ENCODE measurements around the gene ZNRF1.

Gene ZNRF1

GRCh38 chr16:75151798-75152197 lies 153.0 kb downstream of the ZNRF1 start:
- H3K36me3 ChIP-seq (ENCODE audit: control insufficient read depth, insufficient read depth, low read length), result no peaks in the 10 kb centered on the region
- no peak overlapping the region for H2AFZ ChIP-seq
- no peak overlapping the region for H3K4me2 ChIP-seq (ENCODE audit: low read length)
- no peaks in the 10 kb centered on the region for H3K27me3 ChIP-seq (ENCODE audit: control insufficient read depth, insufficient read depth, low read length)
- H3K79me2 ChIP-seq, result no peaks in the 10 kb centered on the region
- no peaks in the 10 kb centered on the region for H3K4me1 ChIP-seq
- H3K9me3 ChIP-seq (ENCODE audit: control insufficient read depth, low read length), result no peaks in the 10 kb centered on the region
- no peak overlapping the region for H3K4me3 ChIP-seq (ENCODE audit: low read depth, low read length)
- H3K9ac ChIP-seq, result no peak overlapping the region
- TF ChIP-seq, protein P1, sequence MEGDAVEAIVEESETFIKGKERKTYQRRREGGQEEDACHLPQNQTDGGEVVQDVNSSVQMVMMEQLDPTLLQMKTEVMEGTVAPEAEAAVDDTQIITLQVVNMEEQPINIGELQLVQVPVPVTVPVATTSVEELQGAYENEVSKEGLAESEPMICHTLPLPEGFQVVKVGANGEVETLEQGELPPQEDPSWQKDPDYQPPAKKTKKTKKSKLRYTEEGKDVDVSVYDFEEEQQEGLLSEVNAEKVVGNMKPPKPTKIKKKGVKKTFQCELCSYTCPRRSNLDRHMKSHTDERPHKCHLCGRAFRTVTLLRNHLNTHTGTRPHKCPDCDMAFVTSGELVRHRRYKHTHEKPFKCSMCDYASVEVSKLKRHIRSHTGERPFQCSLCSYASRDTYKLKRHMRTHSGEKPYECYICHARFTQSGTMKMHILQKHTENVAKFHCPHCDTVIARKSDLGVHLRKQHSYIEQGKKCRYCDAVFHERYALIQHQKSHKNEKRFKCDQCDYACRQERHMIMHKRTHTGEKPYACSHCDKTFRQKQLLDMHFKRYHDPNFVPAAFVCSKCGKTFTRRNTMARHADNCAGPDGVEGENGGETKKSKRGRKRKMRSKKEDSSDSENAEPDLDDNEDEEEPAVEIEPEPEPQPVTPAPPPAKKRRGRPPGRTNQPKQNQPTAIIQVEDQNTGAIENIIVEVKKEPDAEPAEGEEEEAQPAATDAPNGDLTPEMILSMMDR (IDR thresholded peaks at IDR 0.05), result no peak
- H3K27ac ChIP-seq, result no peak overlapping the region

DNA sequence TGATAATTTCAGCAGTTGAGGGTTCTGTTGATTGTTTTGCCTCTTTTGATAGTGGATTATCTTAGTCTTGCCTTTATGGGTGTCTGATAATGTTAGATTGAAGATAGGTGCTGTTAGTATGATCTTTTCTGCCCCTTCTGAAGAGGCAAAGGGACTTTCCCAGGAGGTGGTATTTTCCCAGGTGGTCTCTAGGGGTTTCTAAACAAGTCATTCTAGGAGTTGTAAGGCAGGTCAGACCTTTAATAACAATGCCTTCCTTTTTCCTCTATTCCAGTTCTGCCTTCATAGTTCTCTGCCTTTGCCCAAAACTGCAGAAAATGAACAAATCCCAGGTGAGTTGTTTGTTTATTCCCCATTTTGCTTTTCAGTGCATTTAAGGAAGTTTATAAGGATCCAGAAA lies 153.8 kb downstream of the ZNRF1 start:
- TF ChIP-seq, protein P1 (IDR thresholded peaks at IDR 0.05), result no peak
- H3K36me3 ChIP-seq (ENCODE audit: control insufficient read depth, insufficient read depth, low read length), result no peaks in the 10 kb centered on the region
- no peak overlapping the region for H2AFZ ChIP-seq
- no peak overlapping the region for H3K4me3 ChIP-seq (ENCODE audit: low read depth, low read length)
- no peaks in the 10 kb centered on the region for H3K79me2 ChIP-seq
- H3K9ac ChIP-seq, result no peak overlapping the region
- no peaks in the 10 kb centered on the region for H3K4me1 ChIP-seq
- no peaks in the 10 kb centered on the region for H3K27me3 ChIP-seq (ENCODE audit: control insufficient read depth, insufficient read depth, low read length)
- no peak overlapping the region for H3K27ac ChIP-seq
- H3K9me3 ChIP-seq (ENCODE audit: control insufficient read depth, low read length), result no peaks in the 10 kb centered on the region
- H3K4me2 ChIP-seq (ENCODE audit: low read length), result no peak overlapping the region

DNA sequence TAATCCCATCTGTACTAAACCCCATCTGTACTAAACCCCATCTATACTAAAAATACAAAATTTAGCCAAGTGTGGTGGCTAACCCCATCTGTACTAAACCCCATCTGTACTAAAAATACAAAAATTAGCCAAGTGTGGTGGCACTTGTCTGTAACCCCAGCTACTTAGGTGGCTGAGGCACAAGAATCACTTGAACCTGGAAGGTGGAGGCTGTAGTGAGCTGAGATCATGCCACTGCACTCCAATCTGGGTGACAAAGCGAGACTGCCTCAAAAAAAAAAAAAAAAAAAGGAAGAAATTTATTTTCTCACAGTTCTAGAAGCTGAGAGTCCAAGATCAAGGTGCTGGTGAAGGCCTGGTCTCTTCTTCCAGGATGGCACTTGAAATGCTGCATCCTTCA lies 161.6 kb downstream of the ZNRF1 start:
- Histone ChIP-seq H3K36me3 (ENCODE audit: control insufficient read depth, insufficient read depth, low read length) (no peaks in the 10 kb centered on the region), H3K9ac (no peak overlapping the region), H3K4me3 (ENCODE audit: low read depth, low read length) (no peak overlapping the region), H3K27ac (no peak overlapping the region), H2AFZ (no peak overlapping the region), H3K79me2 (peaks cover 8% of the 10 kb centered on the region), H3K4me2 (ENCODE audit: low read length) (no peak overlapping the region), H3K4me1 (no peaks in the 10 kb centered on the region), H3K27me3 (ENCODE audit: control insufficient read depth, insufficient read depth, low read length) (no peaks in the 10 kb centered on the region), H3K9me3 (ENCODE audit: control insufficient read depth, low read length) (no peaks in the 10 kb centered on the region)
- TF ChIP-seq, protein P1 (IDR thresholded peaks at IDR 0.05), result no peak

Data from parathyroid adenoma (tissue), 2 donors.